Ectodermal cell (in vitro differentiated cells): Measurements from ENCODE around the gene KNDC1.

Experiments used
- H3K27ac ChIP-seq: 2 replicates; pipeline ENCODE4 v1.7.0; 2013; ENCODE audit warnings: mild to moderate bottlenecking, low read depth, low read length; ENCODE audit not compliant: insufficient read depth, poor library complexity, severe bottlenecking
- H3K27me3 ChIP-seq: 2 replicates; pipeline ENCODE4 v1.7.0; 2013; ENCODE audit warnings: mild to moderate bottlenecking, low read length; ENCODE audit not compliant: insufficient read depth, control insufficient read depth, poor library complexity, severe bottlenecking
- H3K36me3 ChIP-seq: one replicate; pipeline ENCODE4 v1.7.0; 2013; ENCODE audit warnings: low read length; ENCODE audit not compliant: control insufficient read depth, insufficient read depth
- H3K4me1 ChIP-seq: one replicate; pipeline ENCODE4 v1.7.0; 2013; ENCODE audit warnings: low read length; ENCODE audit not compliant: control insufficient read depth, insufficient read depth
- H3K4me3 ChIP-seq: 2 replicates; pipeline ENCODE4 v1.7.0; 2013; ENCODE audit warnings: low read depth, low read length, control low read depth; ENCODE audit not compliant: insufficient read depth
- H3K9me3 ChIP-seq: 2 replicates; pipeline ENCODE4 v1.7.0; 2013; ENCODE audit warnings: mild to moderate bottlenecking, low read length, moderate library complexity; ENCODE audit not compliant: control insufficient read depth
- WGBS, 2 experiments: methylation state at CpG; one replicate each; pipeline ENCODE4 v1.1.7; 2013; ENCODE audit warnings: missing lambda C conversion rate in 2 of 2; 5-methylcytosine and 5-hydroxymethylcytosine counted together

The KNDC1 gene

DNA sequence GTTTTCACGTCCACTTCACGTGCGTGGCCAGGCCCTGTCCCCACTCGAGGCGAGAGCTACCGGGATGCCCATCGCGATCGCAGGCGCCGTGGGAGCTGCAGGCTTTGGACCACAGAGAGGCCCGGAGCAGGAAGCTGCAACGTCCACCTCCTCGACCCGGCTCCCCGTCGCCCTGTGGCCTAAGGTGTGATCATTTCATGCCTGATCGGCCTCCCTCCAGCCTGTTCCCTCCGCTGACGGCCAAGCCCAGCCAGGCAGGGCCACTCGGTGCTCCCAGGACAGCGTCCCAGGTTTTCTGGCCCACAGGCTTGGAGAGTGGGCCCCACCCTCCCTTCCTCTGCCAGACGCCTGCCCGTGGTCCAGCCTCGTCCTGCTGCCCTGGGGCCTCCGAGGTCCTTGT, 19.6 kb downstream of the KNDC1 start:
- Histone ChIP-seq H3K36me3 (no peaks in the 10 kb centered on the region), H3K27ac (no peak overlapping the region), H3K4me1 (no peaks in the 10 kb centered on the region), H3K4me3 (no peak overlapping the region), H3K9me3 (no peaks in the 10 kb centered on the region), H3K27me3 (no peaks in the 10 kb centered on the region)
- 89% methylated on average over 26 of the region's 26 CpGs for WGBS, 2 experiments

DNA sequence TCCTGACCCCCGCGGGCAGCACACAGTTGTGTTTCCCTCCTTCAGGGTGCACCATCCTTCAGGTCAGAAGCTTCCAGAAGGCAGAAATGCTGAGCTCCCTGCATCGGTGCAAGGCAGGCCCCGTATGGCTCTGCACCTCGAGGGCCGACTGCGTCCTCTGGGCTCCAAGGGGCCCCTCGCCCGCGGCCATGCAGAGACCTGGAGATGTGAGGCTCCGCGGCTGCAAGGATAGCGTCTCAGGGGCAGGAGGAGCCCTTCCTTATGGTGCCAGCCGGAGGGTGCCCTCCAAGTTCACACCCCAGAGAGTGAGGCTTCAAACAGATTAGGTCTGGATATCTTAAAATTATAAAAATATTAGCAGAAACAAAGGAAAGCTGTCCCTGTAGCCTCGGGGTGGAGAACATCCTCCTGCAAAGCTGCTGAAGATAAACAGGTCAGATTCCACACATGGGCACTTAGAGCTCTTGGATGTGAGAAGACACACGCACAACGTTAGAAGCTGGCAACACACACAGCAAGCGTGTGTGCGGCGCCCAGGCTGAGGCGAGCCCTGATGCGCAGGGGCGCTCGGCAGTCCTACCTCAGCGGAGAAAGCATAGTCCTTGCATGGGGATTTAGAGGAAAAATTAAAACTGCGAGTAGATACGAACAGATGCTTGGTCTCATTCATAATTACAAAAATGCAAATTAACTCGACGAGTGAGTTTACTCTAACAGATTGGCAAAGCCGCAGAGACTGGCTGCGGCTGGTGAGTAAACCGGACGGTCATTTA, 20.4 kb downstream of the KNDC1 start:
- no peak overlapping the region for H3K4me3 ChIP-seq
- no peaks in the 10 kb centered on the region for H3K4me1 ChIP-seq
- H3K36me3 ChIP-seq, result no peaks in the 10 kb centered on the region
- 95 to 96% methylated on average over 33 of the region's 33 CpGs for WGBS, 2 experiments
- no peak overlapping the region for H3K27ac ChIP-seq
- H3K27me3 ChIP-seq, result no peaks in the 10 kb centered on the region
- no peaks in the 10 kb centered on the region for H3K9me3 ChIP-seq

GRCh38 chr10:133180965-133181639, 21.1 kb downstream of the KNDC1 start:
- H3K27me3 ChIP-seq, result no peaks in the 10 kb centered on the region
- H3K36me3 ChIP-seq, result no peaks in the 10 kb centered on the region
- H3K27ac ChIP-seq, result no peak overlapping the region
- 95% methylated on average over 23 of the region's 23 CpGs for WGBS, 2 experiments
- peaks cover 3% of the 10 kb centered on the region for H3K4me1 ChIP-seq
- H3K4me3 ChIP-seq, result no peak overlapping the region
- H3K9me3 ChIP-seq, result no peaks in the 10 kb centered on the region

DNA sequence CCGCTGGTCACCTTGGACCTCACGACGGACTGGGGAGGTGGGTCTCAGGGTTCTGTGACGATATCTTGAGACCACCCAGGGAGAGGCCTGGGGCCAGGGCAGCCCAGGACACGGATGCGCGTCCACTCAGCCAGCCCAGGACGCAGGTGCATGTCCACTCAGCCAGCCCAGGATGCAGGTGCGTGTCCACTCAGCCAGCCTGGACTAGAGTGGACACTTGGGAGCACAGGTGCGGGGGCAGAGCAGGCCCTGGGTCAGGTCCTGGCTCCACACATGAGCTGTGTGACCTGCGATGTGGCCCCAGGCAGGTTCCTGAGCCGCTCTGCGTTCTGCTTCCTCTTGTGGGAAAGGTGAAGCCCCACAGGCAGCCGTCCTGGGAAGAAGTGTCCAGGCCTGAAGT, 22.2 kb downstream of the KNDC1 start:
- peaks cover 10% of the 10 kb centered on the region for H3K4me1 ChIP-seq
- H3K27me3 ChIP-seq, result no peaks in the 10 kb centered on the region
- 82 to 85% methylated on average over 14 of the region's 14 CpGs for WGBS, 2 experiments
- no peak overlapping the region for H3K4me3 ChIP-seq
- no peaks in the 10 kb centered on the region for H3K9me3 ChIP-seq
- no peak overlapping the region for H3K27ac ChIP-seq
- no peaks in the 10 kb centered on the region for H3K36me3 ChIP-seq

DNA sequence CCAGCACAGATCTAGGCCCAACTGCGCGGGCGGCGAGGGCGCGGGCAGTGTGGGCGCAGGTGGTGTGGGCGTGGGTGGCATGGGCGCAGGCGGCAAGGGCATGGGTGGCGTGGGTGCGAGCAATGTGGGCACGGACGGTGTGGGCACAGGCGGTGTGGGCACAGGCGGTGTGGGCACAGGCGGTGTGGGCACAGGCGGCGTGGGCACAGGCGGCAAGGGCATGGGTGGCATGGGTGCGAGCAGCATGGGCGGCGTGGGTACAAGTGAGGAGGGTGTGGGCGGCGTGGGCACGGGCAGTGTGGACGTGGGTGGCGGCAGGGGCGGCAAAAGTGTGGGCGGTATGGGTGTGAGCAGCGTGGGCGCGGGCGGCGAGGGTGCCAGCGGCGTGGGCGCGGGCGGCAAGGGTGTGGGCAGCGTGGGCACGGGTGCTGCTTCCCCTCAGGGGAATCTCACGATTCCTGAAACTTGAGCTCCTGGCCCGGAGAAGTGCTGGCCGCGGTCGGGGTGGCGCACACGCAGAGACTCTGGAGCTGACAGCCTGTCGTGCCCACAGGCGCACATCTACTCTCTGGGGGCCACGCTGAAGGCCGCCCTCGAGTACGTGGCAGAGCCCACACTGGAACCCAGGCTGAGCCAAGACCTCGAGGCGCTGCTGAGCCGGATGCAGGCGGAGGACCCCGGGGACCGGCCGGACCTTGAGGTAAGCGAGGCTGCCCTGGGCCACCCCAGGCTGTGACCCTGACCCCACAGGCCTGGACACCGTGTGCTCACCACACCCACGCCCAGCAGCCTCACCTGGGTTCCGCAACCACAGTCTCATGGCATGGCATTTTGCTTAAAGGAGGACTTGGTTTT, 23.0 kb downstream of the KNDC1 start:
- Histone ChIP-seq H3K36me3 (no peaks in the 10 kb centered on the region), H3K9me3 (no peaks in the 10 kb centered on the region), H3K4me3 (no peak overlapping the region), H3K4me1 (peaks cover 10% of the 10 kb centered on the region), H3K27ac (no peak overlapping the region), H3K27me3 (no peaks in the 10 kb centered on the region)
- 96% methylated on average over 66 of the region's 66 CpGs for WGBS, 2 experiments

DNA sequence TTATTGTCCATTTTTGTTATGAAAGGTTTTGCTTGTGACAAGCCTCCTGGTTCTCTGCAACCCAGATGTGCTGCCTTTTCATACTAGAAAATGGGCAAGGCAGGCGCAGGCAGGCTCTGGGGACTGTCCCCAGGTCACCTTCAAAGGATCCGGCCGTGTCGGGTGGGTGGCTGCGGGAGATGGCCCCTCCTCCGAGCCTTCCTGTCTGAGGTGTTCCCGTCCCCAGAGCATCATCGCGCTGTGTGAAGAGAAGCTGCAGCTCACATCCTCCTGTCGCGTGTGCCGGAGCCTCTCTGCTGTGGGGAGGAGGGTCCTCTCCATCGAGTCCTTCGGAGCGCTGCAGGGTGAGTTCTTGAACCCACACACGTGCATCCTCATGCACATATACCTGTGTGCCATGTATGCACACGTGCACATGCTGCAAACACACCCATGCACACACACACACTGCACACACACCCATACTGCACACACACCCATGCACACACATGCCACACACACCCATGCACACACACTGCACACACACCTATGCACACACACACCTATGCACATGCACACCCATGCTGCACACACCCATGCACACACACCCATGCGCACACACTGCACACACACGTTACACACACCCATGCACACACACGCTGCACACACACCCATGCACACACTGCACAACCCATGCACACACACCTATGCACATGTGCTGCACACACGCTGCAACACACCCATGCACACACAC, 23.8 kb downstream of the KNDC1 start:
- Histone ChIP-seq H3K27ac (no peak overlapping the region), H3K36me3 (no peaks in the 10 kb centered on the region), H3K4me1 (peaks cover 10% of the 10 kb centered on the region), H3K27me3 (no peaks in the 10 kb centered on the region), H3K9me3 (no peaks in the 10 kb centered on the region), H3K4me3 (no peak overlapping the region)
- WGBS, 2 experiments, result 88% methylated on average over 21 of the region's 21 CpGs

DNA sequence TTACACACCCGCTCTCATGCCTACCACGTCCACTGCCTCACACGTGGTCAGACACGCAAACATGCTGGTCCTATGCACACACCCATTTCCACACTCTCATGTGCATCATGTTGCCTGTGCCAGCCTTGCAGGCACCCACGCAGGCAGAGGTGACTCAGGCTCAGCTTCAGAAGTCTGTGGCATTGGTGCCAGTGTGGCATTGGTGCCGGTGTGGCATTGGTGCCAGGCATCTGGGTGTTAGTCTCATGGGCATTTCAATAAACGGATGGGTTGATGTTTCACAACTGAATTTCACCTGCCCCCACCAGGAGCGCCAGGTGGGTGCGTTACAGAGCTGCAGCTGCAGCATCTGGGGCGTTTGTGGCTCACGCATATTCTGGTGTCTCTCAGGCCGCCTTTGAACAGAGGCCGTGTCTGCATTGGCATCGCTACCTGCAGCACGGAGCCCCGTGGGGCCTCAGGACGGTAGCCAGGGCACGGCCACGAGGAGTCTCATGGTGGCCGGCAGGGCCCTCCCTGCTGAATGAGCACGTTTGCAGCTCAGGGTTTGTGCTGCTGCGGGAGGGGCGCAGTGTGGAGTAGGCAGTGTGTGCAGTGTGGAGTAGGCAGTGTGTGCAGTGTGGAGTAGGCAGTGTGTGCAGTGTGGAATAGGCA, 24.7 kb downstream of the KNDC1 start:
- Histone ChIP-seq H3K36me3 (no peaks in the 10 kb centered on the region), H3K9me3 (no peaks in the 10 kb centered on the region)
- 82 to 84% methylated on average over 23 of the region's 23 CpGs for WGBS, 2 experiments

DNA sequence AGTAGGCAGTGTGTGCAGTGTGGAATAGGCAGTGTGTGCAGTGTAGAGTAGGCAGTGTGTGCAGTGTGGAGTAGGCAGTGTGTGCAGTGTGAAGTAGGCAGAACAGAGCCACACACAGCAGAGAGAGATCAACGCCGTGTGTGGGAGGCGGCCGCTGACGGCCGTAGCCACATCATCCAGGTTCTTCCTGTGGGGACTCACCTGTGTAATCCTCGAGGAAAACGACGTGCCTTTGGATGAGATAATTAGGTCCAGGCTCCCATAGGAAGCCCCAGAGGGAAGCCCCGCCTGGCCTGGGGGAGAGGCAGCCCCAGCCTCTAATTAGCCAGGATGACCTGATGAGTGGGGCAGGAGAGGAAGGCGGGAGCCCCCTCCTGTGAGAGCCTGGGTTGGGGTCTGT, 25.4 kb downstream of the KNDC1 start:
- no peaks in the 10 kb centered on the region for H3K36me3 ChIP-seq
- H3K27ac ChIP-seq, result no peak overlapping the region
- 82 to 86% methylated on average over 10 to 11 of the region's 11 CpGs for WGBS, 2 experiments
- H3K27me3 ChIP-seq, result no peaks in the 10 kb centered on the region
- no peaks in the 10 kb centered on the region for H3K9me3 ChIP-seq
- peaks cover 10% of the 10 kb centered on the region for H3K4me1 ChIP-seq
- no peak overlapping the region for H3K4me3 ChIP-seq

More for the DNA sequence above, 24.7 kb downstream of the KNDC1 start:
- no peak overlapping the region for H3K27ac ChIP-seq
- no peak overlapping the region for H3K4me3 ChIP-seq
- no peaks in the 10 kb centered on the region for H3K27me3 ChIP-seq
- H3K4me1 ChIP-seq, result peaks cover 10% of the 10 kb centered on the region

- Histone ChIP-seq H3K27ac (no peak overlapping the region), H3K9me3 (no peaks in the 10 kb centered on the region), H3K27me3 (no peaks in the 10 kb centered on the region), H3K36me3 (no peaks in the 10 kb centered on the region), H3K4me3 (no peak overlapping the region), H3K4me1 (peaks cover 10% of the 10 kb centered on the region)
- 79 to 80% methylated on average over 27 of the region's 27 CpGs for WGBS, 2 experiments
Measured at GRCh38 chr10:133185916-133186315, 25.9 kb downstream of the KNDC1 start.
